Muscle of leg (tissue), 11 donors: ENCODE results near the gene NFS1. TPM values are rescaled to one million over a fixed set of nuclear protein-coding genes. Genes with fewer than 3 reads are reported as not detected.

Source experiments
- DNase-seq: peaks from one replicate; pipeline ENCODE4 v3.0.0; 2013
- H3K27ac ChIP-seq: one replicate; pipeline ENCODE4 v1.5.1; 2013; ENCODE audit warnings: mild to moderate bottlenecking, low read length, control low read depth
- H3K27me3 ChIP-seq: one replicate; pipeline ENCODE4 v1.6.1; 2013; ENCODE audit warnings: low read length; ENCODE audit not compliant: control insufficient read depth, insufficient read depth
- H3K36me3 ChIP-seq: one replicate; pipeline ENCODE4 v1.6.1; 2013; ENCODE audit warnings: low read length; ENCODE audit not compliant: control insufficient read depth, insufficient read depth
- H3K4me1 ChIP-seq: one replicate; pipeline ENCODE4 v1.6.1; 2013; ENCODE audit warnings: low read length; ENCODE audit not compliant: control insufficient read depth, insufficient read depth
- H3K4me3 ChIP-seq: one replicate; pipeline ENCODE4 v1.5.1; 2013; ENCODE audit warnings: low read length, control low read depth
- H3K9me3 ChIP-seq: replicated peaks from 2 replicates; pipeline ENCODE4 v1.6.1; 2013; ENCODE audit warnings: low read depth, low read length; ENCODE audit not compliant: control insufficient read depth
- WGBS: methylation state at CpG from one replicate; pipeline ENCODE4 v1.1.5; 2013; ENCODE audit warnings: missing lambda C conversion rate; ENCODE audit not compliant: insufficient coverage; 5-methylcytosine and 5-hydroxymethylcytosine counted together
- polyA plus RNA-seq, 8 donors: library from polyadenylated mRNA; unstranded; fragments of 120-200 nt; gene quantifications; one replicate each; pipeline versions ENCODE4 v1.2.1 to v1.2.3, GENCODE V29; 2013; ENCODE audit warnings: inconsistent platforms in 1 of 8, low replicate concordance in 1 of 8; ENCODE audit not compliant: insufficient read length in 8 of 8, insufficient read depth in 1 of 8
- total RNA-seq: library from RNA; stranded (reverse); fragments of 120-200 nt; gene quantifications from one replicate; pipeline ENCODE4 v1.2.4, GENCODE V29; 2013

Gene NFS1
- total and polyA plus RNA-seq, 9 donors = 12.8 to 18.3 (median 14.1) TPM

- peaks cover under 1% of the 10 kb centered on the region for H3K36me3 ChIP-seq
- H3K4me3 ChIP-seq = no peak overlapping the region
- no peak overlapping the region for H3K27ac ChIP-seq
- peaks cover 6% of the 10 kb centered on the region for H3K4me1 ChIP-seq
- 93% methylated on average over 5 of the region's 10 CpGs for WGBS
- DNase-seq = no peak
- no peaks in the 10 kb centered on the region for H3K9me3 ChIP-seq
- no peaks in the 10 kb centered on the region for H3K27me3 ChIP-seq
Observed at GRCh38 chr20:35660122-35660937, 38.8 kb downstream of the NFS1 start.

- DNase-seq = no peak
- Histone ChIP-seq H3K27ac (no peak overlapping the region), H3K27me3 (no peaks in the 10 kb centered on the region), H3K9me3 (no peaks in the 10 kb centered on the region), H3K36me3 (peaks cover 29% of the 10 kb centered on the region), H3K4me3 (no peak overlapping the region), H3K4me1 (no peaks in the 10 kb centered on the region)
- WGBS = no CpG with 5 or more reads among the region's 1 CpG
Observed at GRCh38 chr20:35657271-35657670, 41.9 kb downstream of the NFS1 start.

GRCh38 chr20:35654415-35654814 lies 44.7 kb downstream of the NFS1 start:
- WGBS = 92% methylated on average over 9 of the region's 9 CpGs
- no peak overlapping the region for H3K27ac ChIP-seq
- no peak for DNase-seq
- no peaks in the 10 kb centered on the region for H3K9me3 ChIP-seq
- peaks cover 30% of the 10 kb centered on the region for H3K36me3 ChIP-seq
- no peaks in the 10 kb centered on the region for H3K27me3 ChIP-seq
- no peak overlapping the region for H3K4me3 ChIP-seq
- H3K4me1 ChIP-seq = no peaks in the 10 kb centered on the region

- Histone ChIP-seq H3K4me1 (no peaks in the 10 kb centered on the region), H3K36me3 (peaks cover 30% of the 10 kb centered on the region), H3K27ac (no peak overlapping the region)
Observed at GRCh38 chr20:35653893-35654292, 45.3 kb downstream of the NFS1 start.

GRCh38 chr20:35653430-35653734 lies 45.8 kb downstream of the NFS1 start:
- H3K36me3 ChIP-seq = peaks cover 30% of the 10 kb centered on the region
- no peaks in the 10 kb centered on the region for H3K27me3 ChIP-seq
- H3K27ac ChIP-seq = no peak overlapping the region
- H3K9me3 ChIP-seq = no peaks in the 10 kb centered on the region
- no peaks in the 10 kb centered on the region for H3K4me1 ChIP-seq
- H3K4me3 ChIP-seq = no peak overlapping the region
- WGBS = 100% methylated on average over 3 of the region's 3 CpGs
- DNase-seq = no peak

More at GRCh38 chr20:35653893-35654292, 45.3 kb downstream of the NFS1 start:
- DNase-seq = no peak
- no peaks in the 10 kb centered on the region for H3K27me3 ChIP-seq
- H3K9me3 ChIP-seq = no peaks in the 10 kb centered on the region
- WGBS = 100% methylated on average over 1 of the region's 4 CpGs
- no peak overlapping the region for H3K4me3 ChIP-seq

- 98% methylated on average over 9 of the region's 13 CpGs for WGBS
- H3K27ac ChIP-seq = no peak overlapping the region
- no peak overlapping the region for H3K4me3 ChIP-seq
- no peak for DNase-seq
- no peaks in the 10 kb centered on the region for H3K27me3 ChIP-seq
- peaks cover 30% of the 10 kb centered on the region for H3K36me3 ChIP-seq
- no peaks in the 10 kb centered on the region for H3K9me3 ChIP-seq
- H3K4me1 ChIP-seq = no peaks in the 10 kb centered on the region
Observed at GRCh38 chr20:35652641-35653429, 46.3 kb downstream of the NFS1 start.

- no peak for DNase-seq
- no peak overlapping the region for H3K27ac ChIP-seq
- no peaks in the 10 kb centered on the region for H3K4me1 ChIP-seq
- H3K9me3 ChIP-seq = no peaks in the 10 kb centered on the region
- H3K4me3 ChIP-seq = no peak overlapping the region
- H3K36me3 ChIP-seq = peaks cover 30% of the 10 kb centered on the region
- no peaks in the 10 kb centered on the region for H3K27me3 ChIP-seq
Observed at GRCh38 chr20:35651958-35652357, 47.2 kb downstream of the NFS1 start.

GRCh38 chr20:35650632-35651031 lies 48.5 kb downstream of the NFS1 start:
- DNase-seq = no peak
- no CpG with 5 or more reads among the region's 3 CpGs for WGBS
- Histone ChIP-seq H3K27ac (no peak overlapping the region), H3K36me3 (peaks cover 30% of the 10 kb centered on the region), H3K4me3 (no peak overlapping the region), H3K9me3 (no peaks in the 10 kb centered on the region), H3K27me3 (no peaks in the 10 kb centered on the region), H3K4me1 (no peaks in the 10 kb centered on the region)

GRCh38 chr20:35648836-35649235 lies 50.3 kb downstream of the NFS1 start:
- Histone ChIP-seq H3K4me3 (no peak overlapping the region), H3K27ac (no peak overlapping the region), H3K36me3 (peaks cover 20% of the 10 kb centered on the region), H3K27me3 (no peaks in the 10 kb centered on the region), H3K9me3 (no peaks in the 10 kb centered on the region), H3K4me1 (no peaks in the 10 kb centered on the region)
- no peak for DNase-seq

GRCh38 chr20:35644806-35645205 lies 54.3 kb downstream of the NFS1 start:
- no peaks in the 10 kb centered on the region for H3K9me3 ChIP-seq
- no peak for DNase-seq

More at GRCh38 chr20:35644806-35645205, 54.3 kb downstream of the NFS1 start:
- no peaks in the 10 kb centered on the region for H3K27me3 ChIP-seq
- H3K4me3 ChIP-seq = no peak overlapping the region
- H3K36me3 ChIP-seq = peaks cover 5% of the 10 kb centered on the region
- no CpG with 5 or more reads among the region's 2 CpGs for WGBS
- peaks cover 2% of the 10 kb centered on the region for H3K4me1 ChIP-seq
- no peak overlapping the region for H3K27ac ChIP-seq
